CD4-positive, alpha-beta T cell treated with Interleukin-12 subunit alpha and Interleukin-12 subunit beta, for 1 hour (primary cell): Measurements from ENCODE around the gene CFAP97.
"Not testable (repeated sequence)": the region's sequence is repeated elsewhere in the genome, so short reads cannot be mapped to it uniquely, and the experiment has no call there.

Experiments used
- DNase-seq: peaks from one replicate; pipeline ENCODE4 v3.0.0-alpha.2; 2020

CFAP97 gene

DNA sequence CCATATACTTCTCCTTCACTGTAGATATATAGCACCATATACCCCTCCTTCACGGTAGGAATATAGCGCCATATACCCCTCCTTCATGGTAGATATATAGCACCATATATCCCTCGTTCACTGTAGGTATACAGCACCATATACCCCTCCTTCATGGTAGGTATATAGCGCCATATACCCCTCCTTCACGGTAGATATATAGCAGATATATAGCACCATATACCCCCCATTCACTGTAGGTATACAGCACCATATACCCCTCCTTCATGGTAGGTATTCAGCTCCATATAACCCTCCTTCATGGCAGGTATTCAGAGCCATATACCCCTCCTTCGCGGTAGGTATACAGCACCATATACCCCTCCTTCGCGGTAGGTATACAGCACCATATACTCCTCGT lies 18.1 kb upstream of the CFAP97 start:
- no peak for DNase-seq

DNA sequence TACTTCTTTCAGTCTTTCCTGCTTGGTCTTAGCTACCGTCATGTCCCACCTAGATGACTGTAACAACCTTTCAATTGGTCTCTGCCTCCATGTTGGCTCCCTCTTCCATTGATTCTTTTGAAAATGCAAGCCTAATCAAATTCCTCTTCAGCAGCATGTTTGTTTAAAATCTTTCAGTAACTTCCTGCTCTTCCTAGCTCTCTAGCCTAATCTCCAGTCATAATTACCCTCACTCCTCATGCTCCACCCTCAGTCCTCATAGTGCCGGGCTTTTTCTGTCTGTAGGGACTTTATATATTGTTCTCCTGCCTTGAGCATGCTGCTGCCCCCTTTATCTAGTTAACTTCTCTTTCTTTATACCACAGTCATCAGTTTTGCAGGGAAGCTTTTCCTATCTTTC lies 17.7 kb upstream of the CFAP97 start:
- DNase-seq = no peak

DNA sequence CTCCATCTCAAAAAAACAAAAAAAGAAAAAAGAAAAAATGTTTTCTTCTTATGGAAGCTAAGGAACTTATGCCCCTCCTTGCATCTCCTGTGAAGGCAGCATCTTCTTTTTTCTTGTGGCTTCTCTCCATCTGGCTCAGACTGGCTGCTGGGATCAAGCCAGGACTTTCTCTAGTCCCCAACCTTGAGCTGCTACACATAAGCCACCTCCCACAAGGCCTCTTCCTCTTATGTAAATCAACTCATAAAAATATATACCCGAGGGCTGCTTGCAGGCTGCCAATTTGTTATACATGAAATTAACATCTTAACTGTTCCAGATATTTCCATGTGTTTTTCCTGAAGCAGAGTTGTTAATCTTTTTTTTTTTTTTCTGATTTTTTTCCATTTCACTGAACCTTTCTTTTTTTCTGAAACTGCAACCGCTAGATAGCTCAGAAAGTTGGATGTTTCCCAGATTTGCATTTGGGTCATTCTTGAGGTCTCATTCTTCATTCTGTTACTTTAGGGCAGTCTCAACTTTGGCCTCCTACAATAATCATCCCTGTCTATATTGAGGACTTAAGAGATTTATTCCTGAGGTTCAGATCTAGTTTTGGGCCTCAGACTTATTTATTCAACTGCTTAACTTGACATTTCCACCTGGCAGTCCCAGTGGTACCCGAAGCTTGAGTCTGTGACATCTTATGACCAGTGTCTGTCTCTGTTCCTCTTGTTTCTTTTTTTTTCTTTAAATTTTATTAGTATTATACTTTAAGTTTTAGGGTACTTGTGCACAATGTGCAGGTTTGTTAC lies 15.9 kb upstream of the CFAP97 start:
- no peak for DNase-seq

DNA sequence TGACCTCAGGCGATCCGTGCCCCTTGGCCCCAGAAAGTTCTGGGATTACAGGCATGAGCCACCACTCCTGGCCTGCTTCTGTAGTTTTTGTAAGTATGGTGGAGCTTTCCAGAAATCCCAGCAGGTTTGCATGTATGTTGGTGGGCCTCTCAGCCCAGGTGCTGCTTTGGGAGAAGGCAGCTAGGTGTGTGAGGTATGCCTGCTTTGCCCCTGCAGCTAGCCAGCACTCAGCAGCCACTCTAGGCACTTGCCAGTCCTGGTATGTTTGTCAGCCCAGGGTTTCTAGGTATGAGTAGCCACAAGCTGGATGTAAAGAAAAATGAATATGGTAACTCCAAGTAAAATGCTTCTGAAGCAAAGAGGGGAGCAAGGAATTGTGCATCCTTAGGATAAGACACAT lies 14.5 kb upstream of the CFAP97 start:
- no peak for DNase-seq

DNA sequence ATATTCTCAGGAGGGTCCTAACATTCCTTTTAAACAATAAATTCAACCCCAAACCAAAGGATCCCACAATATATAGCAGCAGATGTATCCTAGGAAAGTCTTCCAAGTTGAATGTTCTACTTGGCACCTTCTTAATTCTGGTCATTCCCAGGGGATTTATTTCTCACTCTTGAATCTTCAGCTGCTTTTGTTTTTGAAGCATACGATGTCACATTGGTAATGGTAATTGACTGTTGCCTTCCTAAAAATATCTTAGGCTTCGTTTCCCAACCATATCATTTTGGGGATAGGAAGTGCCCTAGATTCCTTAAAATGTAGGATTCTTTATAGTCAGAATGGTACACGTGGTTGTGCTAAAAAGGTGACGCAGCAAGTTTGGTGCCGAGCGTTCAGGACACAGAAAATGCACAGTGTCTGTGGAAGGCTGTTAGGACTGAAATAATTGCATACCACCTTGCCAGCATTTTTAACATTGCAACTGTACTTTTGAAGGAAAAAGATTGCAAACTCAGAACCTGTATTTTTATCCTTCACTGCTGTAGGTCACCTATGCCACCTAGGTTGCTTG lies 13.7 kb upstream of the CFAP97 start:
- no peak for DNase-seq

DNA sequence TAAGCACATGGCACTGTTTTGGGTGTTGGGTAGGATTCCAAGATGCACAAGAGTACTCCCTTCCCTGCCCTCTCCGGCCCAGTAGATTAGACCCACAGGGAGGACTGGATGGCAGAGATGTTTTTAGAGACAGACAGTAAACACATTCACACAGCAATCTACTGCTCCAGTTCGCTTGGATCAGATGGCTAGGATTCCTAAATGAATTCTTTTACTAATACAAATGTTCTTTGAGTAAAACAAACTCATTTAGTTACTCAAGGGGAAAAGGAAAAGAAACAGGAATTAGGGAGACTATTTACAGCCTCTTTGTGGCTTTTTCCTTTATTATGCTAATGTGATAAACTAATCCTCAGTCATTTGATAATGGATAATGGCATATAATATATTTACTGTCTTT lies 11.5 kb upstream of the CFAP97 start:
- no peak for DNase-seq

DNA sequence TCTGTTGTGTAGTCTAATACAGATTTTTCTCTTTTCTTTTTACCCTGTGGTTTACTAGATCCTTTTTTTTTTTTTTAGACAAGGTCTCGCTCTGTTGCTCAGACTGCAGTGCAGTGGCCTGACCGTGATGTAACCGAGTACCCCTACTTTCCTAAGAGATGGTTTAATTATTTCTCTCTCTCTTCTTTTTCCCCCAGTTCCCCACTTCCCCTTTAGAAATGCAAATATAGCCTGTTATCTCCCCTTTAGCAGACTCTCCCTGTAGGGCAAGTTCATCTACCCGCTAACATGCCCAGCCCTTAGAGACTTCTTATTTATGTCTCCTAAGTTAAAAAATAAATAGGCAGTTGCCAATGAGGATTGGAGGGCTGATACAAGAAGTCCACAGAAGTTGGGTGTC lies 10.1 kb upstream of the CFAP97 start:
- DNase-seq = no peak

DNA sequence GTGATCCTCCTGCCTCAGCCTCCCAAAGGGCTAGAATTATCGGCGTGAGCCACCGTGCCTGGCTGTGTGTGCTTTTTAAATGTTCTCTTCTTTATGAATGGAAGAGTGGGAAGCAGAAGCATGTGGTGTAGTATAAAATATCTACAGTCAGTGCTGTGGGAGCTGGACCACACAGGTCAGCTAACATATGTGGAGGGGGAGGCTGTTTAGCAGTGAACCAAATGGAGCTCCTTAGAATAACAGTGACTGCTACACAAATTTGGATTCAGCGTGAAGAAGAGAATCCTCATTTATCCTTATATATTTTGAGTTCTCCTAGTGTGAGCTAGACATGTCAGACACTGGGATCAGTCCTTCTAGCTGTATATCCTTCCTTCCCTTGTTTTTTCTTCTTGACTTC lies 8.8 kb upstream of the CFAP97 start:
- no peak for DNase-seq

DNA sequence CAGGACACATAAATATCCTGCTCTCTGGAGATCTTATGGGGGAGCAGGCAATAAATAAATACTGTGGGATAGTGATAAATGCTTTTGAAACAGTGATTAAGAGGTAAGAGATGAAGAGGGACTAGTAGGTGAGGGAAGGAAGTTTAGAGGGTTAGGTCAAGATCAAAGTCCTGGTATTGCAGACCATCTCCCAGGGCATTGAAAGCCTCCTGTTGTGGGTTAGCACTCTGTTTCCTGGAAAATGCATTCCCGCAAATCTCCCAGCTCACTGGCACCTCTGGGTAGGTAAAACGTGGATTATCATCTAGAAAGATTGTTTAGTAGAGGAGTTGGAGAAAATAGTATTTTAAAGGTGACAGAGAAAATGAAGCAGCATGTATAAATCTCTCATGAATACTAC lies 7.8 kb upstream of the CFAP97 start:
- DNase-seq = no peak

DNA sequence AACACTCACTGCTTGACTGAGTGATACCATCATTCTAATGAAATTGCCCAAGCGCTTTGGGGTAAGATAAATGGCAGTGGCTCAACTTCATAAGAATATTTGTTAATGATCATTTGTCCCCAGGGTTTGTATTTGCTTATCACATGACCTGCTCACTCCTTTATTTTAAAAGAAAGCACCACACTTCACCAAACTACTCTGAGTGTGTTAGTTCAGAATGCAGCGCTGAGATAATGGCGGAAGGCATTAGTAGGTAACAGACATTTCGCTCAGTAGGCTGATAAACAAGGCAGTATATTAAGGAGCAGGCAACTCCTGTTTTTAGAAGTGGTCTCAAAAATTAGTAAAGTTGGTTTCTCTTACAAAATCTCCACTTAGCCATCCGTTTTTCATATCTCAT lies 7.2 kb upstream of the CFAP97 start:
- DNase-seq = no peak

DNA sequence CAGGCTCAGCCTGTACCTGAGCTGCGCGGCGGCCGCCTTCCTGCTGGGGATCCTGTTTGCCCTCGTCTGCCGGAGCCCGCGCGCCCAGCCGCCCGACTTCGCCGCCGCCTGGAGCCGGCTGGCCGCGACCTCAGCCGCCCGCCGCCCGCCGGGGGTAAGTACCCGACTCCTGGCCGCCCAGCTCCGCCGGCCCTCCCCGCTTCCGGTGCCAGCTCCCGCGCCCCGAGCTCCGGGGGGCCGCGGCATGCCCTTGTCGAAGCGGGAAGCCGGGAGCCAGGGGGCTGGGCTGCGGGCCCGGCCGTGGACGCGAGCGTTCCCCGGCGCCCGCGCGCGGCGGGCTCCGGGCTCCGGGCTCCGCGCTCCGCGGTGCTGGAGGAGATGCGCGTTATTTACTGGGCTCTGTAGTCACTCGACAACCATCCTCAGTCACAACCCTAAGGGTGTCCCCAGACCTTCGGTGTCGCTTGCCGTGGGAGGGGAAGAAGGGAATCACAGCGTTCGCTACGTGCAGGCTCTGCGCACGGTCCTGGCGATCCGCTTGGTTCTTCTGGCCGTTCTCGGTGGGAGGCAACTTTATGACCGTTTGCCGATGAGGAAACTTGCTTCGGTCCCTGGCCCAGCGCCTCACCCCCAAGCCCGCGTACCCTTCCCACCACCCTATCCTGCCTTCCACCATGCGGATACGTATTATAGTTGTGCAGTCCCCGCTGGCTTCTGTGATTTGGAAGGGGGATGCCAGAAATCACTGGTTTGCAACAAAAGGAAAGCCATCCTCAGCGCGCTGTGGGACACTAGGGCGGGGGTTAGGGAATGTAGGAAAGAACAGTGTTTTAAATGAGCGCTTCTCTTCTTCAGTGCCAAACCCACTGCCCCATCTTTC lies 6.5 kb upstream of the CFAP97 start:
- peak; percentile 48 for DNase-seq

DNA sequence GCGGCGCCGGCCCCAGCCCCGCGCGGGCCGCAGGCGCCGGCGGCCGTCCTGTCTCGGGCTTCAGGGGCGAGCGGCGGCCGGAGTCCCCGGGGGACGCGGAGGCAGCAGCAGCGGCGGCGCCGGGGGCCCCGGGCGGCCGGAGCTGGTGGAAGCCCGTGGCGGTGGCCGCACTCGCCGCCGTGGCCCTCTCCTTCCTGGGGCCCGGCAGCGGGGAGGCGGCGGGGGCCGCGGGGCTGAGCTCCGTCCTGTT lies 6.0 kb upstream of the CFAP97 start:
- not testable (repeated sequence) for DNase-seq

DNA sequence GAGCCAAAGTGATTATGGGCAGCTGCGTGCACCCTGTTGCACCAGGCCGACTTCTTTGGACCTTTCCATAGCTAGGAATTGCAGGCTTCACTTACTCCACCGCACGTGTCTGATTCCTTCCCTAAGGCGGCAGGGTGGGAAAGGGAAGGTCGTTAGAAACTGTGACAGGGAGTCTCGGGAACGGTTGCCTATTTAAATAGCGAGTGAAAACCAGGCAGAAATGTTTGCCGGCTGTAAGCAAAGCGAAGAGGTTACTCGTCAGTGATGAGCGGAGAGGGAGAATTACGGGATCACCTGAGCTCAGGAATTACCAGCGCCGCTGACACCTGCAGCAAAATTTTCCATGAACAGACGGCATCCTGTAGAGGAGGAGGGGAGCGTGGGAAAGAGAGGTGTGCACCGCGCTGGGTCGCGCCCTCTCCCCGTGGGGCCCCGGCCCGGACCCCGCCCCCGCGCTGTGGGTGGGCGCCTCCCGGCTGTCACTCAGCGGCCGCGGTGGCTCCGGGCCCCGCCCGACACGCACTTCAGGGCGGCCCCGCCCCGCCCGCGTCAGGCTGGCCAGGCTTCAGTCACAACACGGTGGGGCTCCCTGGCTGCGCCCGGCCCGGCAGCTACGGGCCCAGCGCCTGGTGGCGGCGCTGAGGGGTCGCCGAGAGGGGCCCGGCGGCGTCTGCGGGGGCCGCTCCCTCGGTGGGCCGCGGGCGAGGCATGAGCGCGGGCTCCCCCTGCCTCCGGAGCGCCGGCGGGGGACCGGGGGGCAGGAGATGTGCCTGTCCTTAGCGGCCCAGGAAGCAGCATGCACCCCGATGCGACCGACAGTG lies 5.4 kb upstream of the CFAP97 start, which contains the start of gene SNX25:
TSS of gene SNX25 (plus strand) at position 568 of the 821 bp plus-strand sequence. CDS start at position 797, 229 bp downstream.
- DNase-seq = peak; percentile 89

DNA sequence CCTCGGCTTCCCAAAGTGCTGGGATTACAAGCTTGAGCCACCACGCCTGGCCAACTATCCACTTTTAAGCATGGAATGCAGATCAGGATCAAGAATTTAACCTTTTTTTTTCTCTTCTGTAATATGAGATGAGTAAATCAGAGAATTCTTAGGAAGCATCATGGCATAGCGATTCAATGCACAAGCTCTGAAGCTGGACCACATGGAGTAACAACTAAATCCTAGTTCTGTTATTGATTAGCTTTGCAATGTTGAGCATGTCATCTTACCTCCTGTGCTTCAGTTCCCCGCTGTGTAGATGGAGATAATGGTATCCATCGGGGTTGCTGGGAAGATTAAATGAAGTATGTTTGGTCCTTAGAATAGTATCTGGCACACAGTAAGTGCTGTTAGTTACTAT lies 3.7 kb upstream of the CFAP97 start:
- DNase-seq = no peak

DNA sequence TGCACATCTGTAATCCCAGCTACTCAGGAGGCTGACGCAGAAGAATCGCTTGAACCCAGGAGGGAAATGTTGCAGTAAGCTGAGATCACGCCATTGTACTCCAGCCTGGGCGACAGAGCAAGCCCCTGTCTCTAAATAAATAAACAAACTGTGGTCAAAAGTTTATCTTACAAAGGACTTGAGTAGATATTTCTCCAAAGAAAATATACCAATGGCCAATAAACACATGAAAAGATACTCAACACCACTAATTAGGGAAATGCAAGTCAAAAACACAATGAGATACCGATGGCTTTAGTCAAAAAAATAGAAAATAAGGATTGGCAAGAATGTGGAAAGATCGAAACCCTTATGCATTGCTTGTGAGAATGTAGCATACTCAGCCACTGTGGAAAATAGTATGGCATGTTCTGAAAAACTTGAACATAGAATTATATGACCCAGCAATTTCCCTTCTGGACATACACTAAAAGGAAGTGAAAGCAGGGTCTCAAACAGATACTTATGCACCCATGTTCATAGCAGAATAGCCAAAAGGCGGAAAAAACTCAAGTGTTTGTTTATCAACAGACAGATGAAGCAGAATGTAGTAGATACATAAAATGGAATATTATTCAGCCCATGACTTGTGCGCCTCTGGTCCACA lies 2.0 kb upstream of the CFAP97 start:
- DNase-seq = no peak

DNA sequence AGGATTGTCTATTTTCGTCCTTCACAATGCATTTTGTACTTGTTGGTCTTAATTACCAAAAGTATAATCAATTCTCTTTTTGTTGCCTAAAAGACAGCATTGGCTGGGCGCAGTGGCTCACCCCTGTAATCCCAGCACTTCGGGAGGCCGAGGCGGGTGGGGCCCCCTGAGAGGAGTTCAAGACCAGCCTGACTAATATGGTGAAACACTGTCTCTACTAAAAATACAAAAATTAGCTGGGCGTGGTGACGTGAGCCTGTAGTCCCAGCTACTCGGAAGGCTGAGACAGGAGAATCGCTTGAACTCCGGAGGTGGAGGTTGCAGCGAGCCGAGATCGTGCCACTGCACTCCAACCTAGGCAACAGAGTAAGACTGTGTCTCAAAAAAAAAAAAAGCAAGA lies 1.3 kb upstream of the CFAP97 start:
- not testable (repeated sequence) for DNase-seq

DNA sequence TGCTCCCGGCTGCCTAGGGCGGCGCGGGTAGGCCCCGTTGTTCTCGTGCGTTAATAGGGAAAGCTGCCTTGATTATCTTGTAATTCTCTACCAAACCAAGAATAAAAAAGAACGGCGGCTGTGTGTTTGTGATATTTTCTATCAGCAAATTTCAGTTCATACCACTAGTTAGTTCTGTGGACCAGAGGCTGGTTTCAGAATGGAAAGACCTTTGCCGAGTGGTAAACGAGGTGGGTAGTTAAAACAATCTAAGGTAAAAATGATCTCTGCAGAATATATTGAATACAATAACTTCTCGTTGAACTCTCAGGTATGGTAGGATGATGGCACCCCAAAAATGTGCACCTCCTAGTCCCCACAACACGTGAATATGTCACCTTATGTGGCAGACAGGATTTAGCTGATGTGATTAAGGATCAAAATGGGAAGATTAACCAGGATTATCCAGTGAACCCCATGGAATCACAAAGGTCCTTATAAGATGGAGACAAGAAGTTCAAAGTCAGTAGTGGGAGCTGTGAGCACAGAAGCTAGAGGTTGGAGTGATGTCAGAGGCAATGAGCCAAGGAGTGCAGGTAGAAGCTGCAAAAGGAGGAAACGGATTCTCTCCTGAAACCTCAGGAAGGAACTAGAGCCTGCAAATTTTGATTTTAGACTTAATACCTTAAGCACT lies 574 bp upstream of the CFAP97 start:
- DNase-seq = peak; percentile 12

DNA sequence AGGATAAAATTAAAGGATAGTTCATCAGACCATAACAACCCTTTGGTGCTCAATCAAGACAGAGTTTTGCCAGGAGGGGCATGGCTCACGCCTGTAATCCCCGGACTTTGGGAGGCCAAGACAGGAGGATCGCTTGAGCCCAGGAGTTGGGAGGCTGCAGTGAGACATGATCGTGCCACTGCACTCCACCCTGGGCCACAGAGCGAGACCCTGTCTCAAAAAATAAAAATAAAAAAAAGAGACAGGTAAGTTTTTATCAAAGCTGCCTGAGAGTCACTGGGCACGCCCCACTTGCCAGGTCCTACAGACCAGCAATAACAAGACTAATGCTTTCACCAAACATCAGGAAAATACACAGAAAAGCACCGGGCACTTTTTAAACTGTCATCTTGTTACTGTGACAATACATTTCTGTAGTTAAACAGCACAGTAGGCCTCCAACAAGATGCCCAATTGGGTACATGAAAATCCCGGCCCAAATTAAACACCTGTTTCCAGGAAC lies 765 bp downstream of the CFAP97 start:
- no peak for DNase-seq

DNA sequence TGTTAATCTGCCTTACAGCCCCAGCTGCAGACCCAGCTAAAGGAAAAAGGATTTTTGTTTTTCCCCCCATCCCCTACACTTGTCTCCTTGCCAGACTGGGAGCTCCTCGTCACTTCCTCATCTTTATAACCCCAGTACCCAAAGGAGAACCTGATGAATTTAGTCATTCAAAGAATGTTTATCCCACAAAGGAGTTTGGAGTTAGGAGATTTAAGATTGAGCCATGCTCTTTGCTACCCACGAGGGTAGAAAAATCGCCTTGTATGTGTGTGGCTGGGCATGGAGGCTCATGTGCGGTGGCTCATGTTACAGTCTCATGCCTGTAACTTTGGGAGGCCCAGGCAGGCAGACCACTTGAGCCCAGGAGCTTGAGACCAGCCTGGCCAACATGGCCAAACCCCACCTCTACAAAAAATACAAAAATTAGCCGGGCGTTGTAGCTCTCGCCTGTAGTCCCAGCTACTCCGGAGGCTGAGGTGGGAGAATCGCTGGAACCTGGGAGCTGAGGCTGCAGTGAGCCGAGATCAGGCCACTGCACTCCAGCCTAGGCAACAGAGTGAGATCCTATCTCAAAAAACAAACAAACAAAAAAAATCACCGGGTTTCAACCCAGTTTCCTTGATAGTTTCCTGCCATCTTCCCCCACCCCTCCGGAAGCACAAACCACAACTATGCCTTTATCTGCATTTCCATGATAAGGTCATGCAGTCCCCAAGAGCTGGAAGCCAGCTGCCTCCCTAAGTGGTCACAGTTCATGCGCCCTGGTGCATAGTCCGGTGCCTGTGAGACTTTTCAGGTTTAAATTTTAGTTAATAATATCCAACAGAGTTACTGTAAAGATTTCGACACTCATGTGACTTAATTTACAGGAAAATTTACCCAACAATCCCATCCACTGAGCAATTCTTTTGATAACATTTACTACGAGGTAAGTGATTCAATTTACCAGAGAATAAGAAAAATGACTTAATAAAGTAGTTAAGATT lies 1.5 kb downstream of the CFAP97 start:
- DNase-seq = peak; percentile 71

DNA sequence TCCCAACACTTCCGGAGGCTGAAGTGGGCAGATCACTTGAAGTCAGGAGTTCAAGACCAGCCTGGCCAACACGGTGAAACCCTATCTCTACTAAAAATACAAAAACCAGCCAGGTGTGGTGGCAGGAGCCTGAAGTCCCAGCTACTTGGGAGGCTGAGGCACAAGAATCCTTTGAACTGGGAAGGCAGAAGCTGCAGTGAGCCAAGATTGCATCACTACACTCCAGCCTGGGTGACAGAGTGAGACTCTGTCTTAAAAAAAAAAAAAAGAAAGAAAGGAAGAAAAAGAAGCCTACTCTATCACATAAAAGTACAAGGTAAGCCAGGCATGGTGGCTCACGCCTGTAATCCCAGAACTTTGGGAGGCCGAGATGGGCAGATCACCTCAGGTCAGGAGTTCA lies 5.6 kb downstream of the CFAP97 start:
- not testable (repeated sequence) for DNase-seq

DNA sequence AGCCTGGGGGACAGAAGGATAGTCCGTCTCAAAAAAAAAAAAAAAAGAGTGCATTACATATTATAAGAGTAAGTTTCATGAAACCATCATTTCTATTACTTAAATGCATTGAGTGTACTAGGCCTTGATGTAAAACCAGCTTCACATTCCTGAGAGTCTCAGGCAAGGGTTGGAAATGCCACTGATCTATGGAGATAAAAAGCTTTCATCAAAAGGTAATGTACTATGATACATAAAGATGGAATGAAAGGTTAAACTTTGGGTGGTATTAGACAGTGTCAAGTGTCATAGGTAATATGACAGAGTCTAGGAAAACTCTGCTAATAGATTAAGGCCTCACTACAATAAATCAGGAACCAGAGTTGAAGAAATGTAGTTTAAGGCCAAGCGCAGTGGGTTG lies 7.4 kb downstream of the CFAP97 start:
- DNase-seq = no peak
